Right cardiac atrium (tissue), 5 donors: ENCODE data around the gene ZNF608. TPM values are rescaled to one million over a fixed set of nuclear protein-coding genes. Genes with fewer than 3 reads are reported as not detected.

ENCODE experiments used
- ATAC-seq, 2 donors: fragments of 200-7000 bp; cut with Tn5 transposase; one replicate each; pipeline versions ENCODE4 v1.8.0 to v1.9.1; 2020; ENCODE audit warnings: moderate library complexity in 2 of 2, mild to moderate bottlenecking in 1 of 2
- DNase-seq, 3 donors: peaks; one replicate each; pipeline ENCODE4 v3.0.0-alpha.2; 2020
- H3K27ac ChIP-seq: one replicate; pipeline ENCODE4 v1.5.1; 2013; ENCODE audit warnings: mild to moderate bottlenecking, low read length, control low read depth, moderate library complexity
- H3K27me3 ChIP-seq: one replicate; pipeline ENCODE4 v1.6.1; 2013; ENCODE audit not compliant: control insufficient read depth, insufficient read depth
- H3K4me1 ChIP-seq: one replicate; pipeline ENCODE4 v1.6.1; 2013; ENCODE audit warnings: low read length; ENCODE audit not compliant: control insufficient read depth, insufficient read depth
- H3K4me3 ChIP-seq: one replicate; pipeline ENCODE4 v1.5.1; 2013; ENCODE audit warnings: low read length, control low read depth
- H3K9me3 ChIP-seq: one replicate; pipeline ENCODE4 v1.6.1; 2013; ENCODE audit warnings: low read length; ENCODE audit not compliant: control insufficient read depth
- WGBS: extraction: QIAGEN DNeasy Blood & Tissue Kit; methylation state at CpG from one replicate; pipeline ENCODE4 v1.1.7; 2013; 5-methylcytosine and 5-hydroxymethylcytosine counted together
- intact Hi-C, 4 donors: fragments of 100-400 bp; cut with DNase I; formaldehyde crosslinking; loops; one replicate each; pipeline versions ENCODE4 v1.11.0 to v1.14.0; 2022 to 2023
- polyA plus RNA-seq: library from polyadenylated mRNA; stranded (reverse); fragments of 200-250 nt; gene quantifications from one replicate; pipeline ENCODE4 v1.2.3, GENCODE V29; 2013
- total RNA-seq, 4 donors: library from RNA; stranded (reverse); fragmentation: NEBNext Ultra II Directional; extraction: Animal tissue kit (Norgen Biotek cat#: 25700); gene quantifications; one replicate each; pipeline ENCODE4 v1.2.1, GENCODE V29; 2021
- donor health status: healthy with polysubstance abuse.
- donor health status: DM: no; HTN: yes; CAD: no.
- donor health status: DM: no; HTN: no; CAD: no.
- donor health status: DM: no; HTN: yes; CAD: no; lungs with severe emphysema.
- donor health status: DM: yes; HTN: yes; CAD: no.

ZNF608 gene
- total and polyA plus RNA-seq, 5 donors: 16.4 to 43.7 (median 39.7) TPM

DNA sequence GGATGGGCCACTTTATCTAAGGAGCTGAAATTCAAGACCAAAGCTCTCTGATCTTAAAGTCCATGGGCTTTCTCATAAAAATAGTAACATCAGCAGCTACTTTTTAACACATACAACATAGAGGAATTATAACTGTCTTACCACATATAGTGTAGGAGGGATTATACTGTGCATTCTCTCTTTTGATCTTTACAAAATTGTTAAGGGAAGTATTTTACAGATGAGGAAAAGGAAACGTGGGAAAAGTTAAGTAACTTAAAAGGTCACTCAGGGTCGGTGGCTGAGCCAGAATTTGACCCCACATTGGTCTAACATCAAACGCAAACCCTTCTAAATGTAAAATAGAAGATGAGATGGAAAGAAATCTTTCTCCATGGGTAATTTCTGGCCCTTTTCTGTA lies 38.4 kb downstream of the ZNF608 start:
- H3K4me1 ChIP-seq: peaks cover 9% of the 10 kb centered on the region
- H3K27ac ChIP-seq: no peak overlapping the region
- no peaks in the 10 kb centered on the region for H3K27me3 ChIP-seq
- ATAC-seq (no peak), DNase-seq (no peak)
- intact Hi-C loops: loop anchor here in 1 of 4 donors (5.0 kb wide), 1 partner anchor 34 kb away; no protein-coding TSS in a partner anchor
- H3K9me3 ChIP-seq: no peaks in the 10 kb centered on the region
- no peak overlapping the region for H3K4me3 ChIP-seq
- WGBS: 35% methylated on average over 3 of the region's 3 CpGs

DNA sequence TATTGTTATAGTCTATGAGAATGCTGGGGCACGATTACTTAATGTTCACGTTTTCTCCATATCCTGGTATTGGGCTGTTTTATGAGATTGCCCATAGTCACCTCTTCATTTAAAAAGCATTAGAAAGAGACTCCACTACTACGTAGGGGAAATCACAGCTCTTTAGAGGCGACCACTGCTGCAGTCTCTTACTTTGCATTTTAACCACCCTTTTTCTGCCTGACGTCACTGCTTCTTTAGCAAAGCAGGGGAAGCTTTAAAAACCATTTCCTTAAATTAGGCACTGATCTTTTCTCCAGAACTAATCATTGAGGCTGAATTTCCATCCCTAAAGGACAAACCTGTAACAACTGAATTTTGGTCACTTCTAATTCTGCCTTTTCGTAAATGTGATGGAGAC lies 38.9 kb downstream of the ZNF608 start:
- Histone ChIP-seq H3K27me3 (no peaks in the 10 kb centered on the region), H3K4me3 (no peak overlapping the region), H3K4me1 (peaks cover 9% of the 10 kb centered on the region), H3K27ac (no peak overlapping the region), H3K9me3 (no peaks in the 10 kb centered on the region)
- intact Hi-C loops: loop anchor here in 1 of 4 donors (5.0 kb wide), 1 partner anchor 35 kb away; no protein-coding TSS in a partner anchor
- DNase-seq (no peak), ATAC-seq (no peak)
- 39% methylated on average over 6 of the region's 6 CpGs for WGBS

DNA sequence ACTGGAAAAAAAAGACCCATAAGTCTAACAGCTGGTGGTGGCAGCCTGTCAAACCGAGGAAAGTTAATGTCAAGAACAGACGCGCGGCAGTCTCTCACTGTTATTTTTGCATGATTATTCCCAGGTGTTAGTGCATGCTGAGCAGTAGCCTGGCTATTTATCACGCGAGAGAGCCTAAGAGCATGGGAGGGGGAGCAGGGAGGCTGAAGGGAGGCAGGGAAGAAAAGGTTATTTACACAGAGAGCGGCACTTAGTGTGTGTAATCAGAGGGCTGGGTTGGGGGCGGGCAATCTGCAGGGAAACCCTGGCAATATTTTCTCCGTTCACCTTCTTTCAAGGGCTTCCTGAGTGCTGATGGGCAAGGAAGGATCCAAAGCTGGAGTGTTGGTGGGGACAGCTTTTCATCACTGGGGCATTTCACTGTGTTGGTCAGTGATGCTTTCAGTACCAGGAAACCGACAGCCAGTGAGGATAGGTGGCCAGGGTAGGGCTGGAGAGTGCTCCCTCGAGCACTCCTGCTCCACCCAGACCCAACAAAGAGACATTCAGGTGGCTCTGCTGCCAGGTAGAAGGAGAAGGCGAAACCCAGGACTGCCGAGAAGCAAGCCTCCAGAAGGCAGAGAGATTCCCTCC lies 39.6 kb downstream of the ZNF608 start:
- peak overlapping the region; percentile 73 for H3K27ac ChIP-seq
- peak overlapping the region; percentile 24 for H3K4me3 ChIP-seq
- H3K27me3 ChIP-seq: no peaks in the 10 kb centered on the region
- 31% methylated on average over 13 of the region's 13 CpGs for WGBS
- H3K9me3 ChIP-seq: no peaks in the 10 kb centered on the region
- ATAC-seq (peak; percentile 83 to 84), DNase-seq (peak; percentile 35 to 73 (median 63))
- H3K4me1 ChIP-seq: peaks cover 9% of the 10 kb centered on the region
- intact Hi-C loops: loop anchor here in 1 of 4 donors (5.0 kb wide), 1 partner anchor 35 kb away; no protein-coding TSS in a partner anchor

DNA sequence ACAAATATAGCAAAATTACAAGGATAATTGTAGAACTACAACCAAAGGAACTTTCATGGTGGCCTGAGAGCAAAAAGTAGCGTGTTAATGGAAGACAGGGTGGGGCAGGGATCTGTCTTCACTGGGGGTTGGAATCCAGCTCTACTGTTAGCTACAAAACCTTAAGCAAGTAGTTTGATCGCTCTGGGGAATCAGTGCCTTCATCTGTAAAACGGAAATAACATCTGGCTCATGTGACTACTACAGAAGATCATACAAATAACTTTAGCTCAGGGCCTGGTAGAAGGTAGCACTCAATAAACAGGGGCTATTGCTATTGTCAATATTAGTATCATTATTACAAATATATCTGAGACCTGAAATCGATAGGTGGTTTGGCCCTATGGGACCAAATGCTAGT lies 40.4 kb downstream of the ZNF608 start:
- Histone ChIP-seq H3K9me3 (no peaks in the 10 kb centered on the region), H3K4me3 (no peak overlapping the region), H3K4me1 (peaks cover 9% of the 10 kb centered on the region), H3K27me3 (no peaks in the 10 kb centered on the region), H3K27ac (no peak overlapping the region)
- ATAC-seq (no peak), DNase-seq (no peak)
- 74% methylated on average over 4 of the region's 4 CpGs for WGBS
- intact Hi-C loops: loop anchor here in 1 of 4 donors (5.0 kb wide), 1 partner anchor 36 kb away; no protein-coding TSS in a partner anchor

DNA sequence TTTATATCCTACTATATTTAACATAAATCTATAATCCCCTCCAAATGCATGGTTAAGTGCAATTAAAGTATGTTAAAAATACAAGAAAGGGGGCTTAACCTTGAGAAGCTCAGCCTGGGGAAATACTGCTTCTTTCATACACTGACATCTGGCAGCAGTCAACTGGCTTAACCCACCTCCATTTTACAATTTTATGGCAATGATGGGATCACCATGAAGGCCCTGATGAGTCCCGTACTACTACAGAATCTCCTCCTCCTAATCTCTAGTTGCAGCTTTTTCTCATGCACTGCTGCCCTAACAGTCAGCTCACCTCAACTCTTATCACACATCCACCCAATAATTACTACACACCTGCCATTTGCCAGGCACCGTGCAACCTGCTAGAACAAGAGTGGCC lies 40.9 kb downstream of the ZNF608 start:
- ATAC-seq: no peak
- peaks cover 9% of the 10 kb centered on the region for H3K4me1 ChIP-seq
- H3K27ac ChIP-seq: peak overlapping the region; percentile 16
- DNase-seq: no peak
- H3K27me3 ChIP-seq: no peaks in the 10 kb centered on the region
- intact Hi-C loops: loop anchor here in 1 of 4 donors (5.0 kb wide), 1 partner anchor 37 kb away; no protein-coding TSS in a partner anchor
- 84% methylated on average over 2 of the region's 2 CpGs for WGBS
- H3K4me3 ChIP-seq: no peak overlapping the region
- no peaks in the 10 kb centered on the region for H3K9me3 ChIP-seq

DNA sequence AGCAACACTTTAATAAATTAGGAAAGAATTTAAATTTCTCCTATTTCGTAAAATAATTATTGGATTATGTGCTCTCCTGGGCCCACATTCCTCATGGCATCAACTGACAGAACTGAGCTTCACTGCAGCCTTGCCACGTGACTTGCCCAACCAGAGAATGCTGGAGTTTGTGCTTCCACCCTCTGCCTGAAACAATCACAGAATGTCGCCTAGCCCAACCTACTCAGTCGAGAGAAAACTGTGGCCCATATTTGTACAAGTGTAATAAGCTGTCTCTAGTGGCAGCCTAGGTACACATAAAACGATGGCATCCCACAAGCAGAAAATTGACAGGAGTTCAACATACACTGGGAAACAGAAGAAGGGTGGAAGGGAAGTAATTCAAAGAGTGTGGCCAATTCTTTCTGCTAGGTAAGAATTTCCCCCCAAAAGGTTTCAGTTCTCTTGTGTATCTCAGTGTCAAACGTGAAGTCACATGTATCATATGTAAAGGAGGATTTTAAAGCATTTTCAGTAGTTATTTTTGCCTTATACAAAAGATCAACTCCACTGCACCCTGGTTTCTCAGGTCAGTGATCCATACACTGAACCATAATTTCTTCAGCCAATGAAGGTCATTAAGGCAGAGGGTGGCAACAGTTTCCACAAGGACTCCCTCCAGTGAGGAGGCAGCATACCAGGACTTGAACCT lies 41.7 kb downstream of the ZNF608 start:
- no peak for DNase-seq
- H3K27me3 ChIP-seq: no peaks in the 10 kb centered on the region
- H3K4me3 ChIP-seq: no peak overlapping the region
- H3K9me3 ChIP-seq: no peaks in the 10 kb centered on the region
- ATAC-seq: no peak
- peaks cover 9% of the 10 kb centered on the region for H3K4me1 ChIP-seq
- H3K27ac ChIP-seq: peak overlapping the region; percentile 42
- WGBS: 73% methylated on average over 6 of the region's 6 CpGs
- intact Hi-C loops: loop anchor here in 1 of 4 donors (5.0 kb wide), 1 partner anchor 38 kb away; no protein-coding TSS in a partner anchor

DNA sequence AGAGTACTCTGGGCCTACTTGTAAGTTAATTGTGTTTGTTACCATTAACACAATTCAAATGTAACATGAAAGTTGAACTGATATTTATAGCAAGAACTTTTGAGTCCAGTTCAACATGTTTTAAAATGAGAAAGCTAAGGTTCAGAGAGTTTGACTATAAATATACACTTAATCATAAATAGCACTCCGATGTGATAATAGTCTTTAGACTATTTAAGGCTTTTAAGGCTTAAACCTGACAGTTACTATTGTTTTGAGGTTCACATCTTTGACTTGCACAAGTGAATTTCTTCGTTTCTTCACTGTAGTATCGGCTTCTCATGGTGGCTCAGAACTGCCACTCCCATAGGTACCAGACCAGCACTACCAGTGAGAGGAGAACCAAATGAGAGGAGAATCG lies 42.4 kb downstream of the ZNF608 start:
- H3K4me1 ChIP-seq: peaks cover 9% of the 10 kb centered on the region
- H3K4me3 ChIP-seq: no peak overlapping the region
- no peak for ATAC-seq
- intact Hi-C loops: no loop called here
- H3K27me3 ChIP-seq: no peaks in the 10 kb centered on the region
- 83% methylated on average over 4 of the region's 4 CpGs for WGBS
- no peak for DNase-seq
- H3K27ac ChIP-seq: peak overlapping the region; percentile 84
- no peaks in the 10 kb centered on the region for H3K9me3 ChIP-seq

DNA sequence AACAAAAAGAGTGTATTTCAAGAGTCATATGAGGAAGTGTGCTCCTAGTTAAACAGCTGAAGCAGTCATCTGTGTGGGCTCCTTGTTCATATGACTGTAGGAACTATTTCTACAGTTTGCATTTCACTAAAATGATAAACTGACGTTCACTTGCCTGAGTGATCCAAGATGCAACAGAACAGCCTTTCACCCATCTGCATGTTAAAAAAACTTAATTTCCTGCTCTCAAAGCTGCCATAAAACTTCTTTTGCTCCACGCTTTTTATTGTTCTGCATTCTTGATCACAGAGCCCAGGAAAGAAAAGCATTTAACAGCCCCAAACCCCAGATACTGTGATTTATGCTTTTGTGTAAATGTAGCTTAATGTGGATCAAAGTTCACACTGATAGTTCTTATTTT lies 43.9 kb downstream of the ZNF608 start:
- DNase-seq (no peak), ATAC-seq (no peak)
- no peaks in the 10 kb centered on the region for H3K27me3 ChIP-seq
- intact Hi-C loops: no loop called here
- no peaks in the 10 kb centered on the region for H3K9me3 ChIP-seq
- peaks cover 9% of the 10 kb centered on the region for H3K4me1 ChIP-seq
- H3K27ac ChIP-seq: no peak overlapping the region
- H3K4me3 ChIP-seq: no peak overlapping the region
- 43% methylated on average over 2 of the region's 2 CpGs for WGBS

DNA sequence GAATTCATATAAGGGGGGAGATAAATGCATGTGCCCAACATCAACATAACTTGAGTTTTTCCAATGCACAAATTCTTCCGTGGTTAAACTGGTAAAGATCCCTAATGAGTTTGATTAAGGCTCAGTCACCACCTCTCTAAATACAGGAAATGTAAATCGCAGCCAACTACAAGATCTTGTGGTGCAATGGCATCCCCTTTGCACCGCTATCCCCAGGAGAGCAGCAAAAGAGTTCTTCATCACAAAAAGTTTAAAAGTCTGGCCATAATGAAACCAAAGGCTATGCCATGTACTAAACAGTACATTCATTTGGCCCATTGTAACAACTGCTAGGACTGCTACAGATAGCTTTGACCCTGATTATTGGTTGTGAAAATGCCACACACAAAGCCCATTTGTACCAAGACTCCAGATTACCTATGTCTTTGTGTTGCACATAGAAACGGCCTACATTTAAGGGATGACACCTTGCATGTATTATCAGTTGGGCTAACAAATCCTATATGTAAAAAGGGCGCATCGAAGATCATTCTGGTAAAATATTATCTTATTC lies 44.5 kb downstream of the ZNF608 start:
- H3K4me1 ChIP-seq: peaks cover 6% of the 10 kb centered on the region
- H3K4me3 ChIP-seq: no peak overlapping the region
- no peaks in the 10 kb centered on the region for H3K9me3 ChIP-seq
- DNase-seq: no peak
- H3K27me3 ChIP-seq: no peaks in the 10 kb centered on the region
- intact Hi-C loops: no loop called here
- H3K27ac ChIP-seq: no peak overlapping the region
- ATAC-seq: no peak
- WGBS: 80% methylated on average over 6 of the region's 6 CpGs

DNA sequence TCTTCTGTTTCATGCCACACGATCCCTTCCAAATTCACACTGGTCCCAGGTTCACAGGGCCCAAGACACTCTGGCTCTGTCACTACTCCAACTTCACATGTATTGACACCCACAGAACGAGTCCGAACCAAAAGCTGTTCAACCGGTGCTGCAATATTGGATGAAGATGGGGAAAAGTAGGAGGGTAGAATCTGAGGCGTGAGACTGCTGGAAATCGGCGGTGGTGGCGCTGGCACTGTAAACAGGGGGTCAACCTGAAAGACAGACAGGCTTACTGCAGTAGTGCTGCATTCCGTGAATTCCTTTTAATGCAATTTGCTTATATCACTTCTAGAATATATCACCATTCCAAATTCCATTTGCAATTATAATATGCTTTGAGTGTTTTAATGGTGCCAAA lies 45.4 kb downstream of the ZNF608 start:
- no peak overlapping the region for H3K4me3 ChIP-seq
- WGBS: 73% methylated on average over 9 of the region's 9 CpGs
- H3K4me1 ChIP-seq: peaks cover 4% of the 10 kb centered on the region
- DNase-seq (no peak), ATAC-seq (no peak)
- no peaks in the 10 kb centered on the region for H3K27me3 ChIP-seq
- no peaks in the 10 kb centered on the region for H3K9me3 ChIP-seq
- intact Hi-C loops: no loop called here
- H3K27ac ChIP-seq: peak overlapping the region; percentile 2

DNA sequence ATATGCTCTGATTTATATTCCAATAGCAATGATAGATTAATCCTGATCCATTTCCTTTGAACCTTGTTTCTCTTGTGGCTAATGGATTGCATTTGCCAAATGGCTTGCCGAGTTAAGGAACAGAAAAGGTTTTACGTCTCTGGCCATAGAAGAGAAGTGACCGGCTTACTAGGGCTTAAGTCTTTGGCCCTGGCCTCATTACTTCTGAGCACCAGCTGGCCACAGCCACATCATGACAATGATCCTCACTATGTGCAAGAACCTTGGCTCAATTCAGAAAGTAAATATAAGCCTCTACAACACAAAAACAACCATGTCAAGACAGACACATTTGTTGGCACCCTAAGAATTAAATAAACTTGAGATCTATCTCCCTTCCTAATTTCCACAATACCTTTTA lies 46.1 kb downstream of the ZNF608 start:
- 94% methylated on average over 3 of the region's 3 CpGs for WGBS
- no peak for DNase-seq
- peaks cover 4% of the 10 kb centered on the region for H3K4me1 ChIP-seq
- no peak overlapping the region for H3K27ac ChIP-seq
- intact Hi-C loops: no loop called here
- no peaks in the 10 kb centered on the region for H3K9me3 ChIP-seq
- no peak for ATAC-seq
- no peak overlapping the region for H3K4me3 ChIP-seq
- no peaks in the 10 kb centered on the region for H3K27me3 ChIP-seq
